ENCODE measurements around the gene SMC5. TPM values are rescaled to one million over a fixed set of nuclear protein-coding genes. Genes with fewer than 3 reads are reported as not detected.
"Not testable (repeated sequence)": the region's sequence is repeated elsewhere in the genome, so short reads cannot be mapped to it uniquely, and the experiment has no call there.

SMC5 gene
- total and polyA plus RNA-seq, 5 donors, result 7.7 to 24.4 (median 15.8) TPM

DNA sequence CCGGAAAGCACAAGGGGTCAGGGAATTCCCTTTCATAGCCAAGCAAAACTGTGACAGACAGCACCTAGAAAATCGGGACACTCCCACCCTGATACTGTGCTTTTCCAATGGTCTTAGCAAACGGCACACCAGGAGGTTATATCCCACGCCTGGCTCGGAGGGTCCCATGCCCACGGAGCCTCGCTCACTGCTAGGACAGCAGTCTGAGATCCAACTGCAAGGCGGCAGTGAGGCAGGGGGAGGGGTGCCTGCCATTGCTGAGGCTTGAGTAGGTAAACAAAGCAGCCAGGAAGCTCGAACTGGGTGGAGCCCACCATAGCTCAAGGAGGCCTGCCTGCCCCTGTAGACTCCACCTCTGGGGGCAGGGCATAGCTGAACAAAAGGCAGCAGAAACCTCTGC lies 24.6 kb upstream of the SMC5 start:
- not testable (repeated sequence) for H3K9me3 ChIP-seq (ENCODE audit: control insufficient read depth, low read length); H3K27me3 ChIP-seq (ENCODE audit: control insufficient read depth, insufficient read depth); H3K4me3 ChIP-seq (ENCODE audit: low read length); DNase-seq; H3K27ac ChIP-seq (ENCODE audit: low read length); ATAC-seq; H3K4me1 ChIP-seq (ENCODE audit: control insufficient read depth, insufficient read depth, low read length)
- WGBS, result 92% methylated on average over 9 of the region's 9 CpGs
- intact Hi-C loops (cut with DNase I), result loop anchor here in 1 of 4 donors (5.0 kb wide), 1 partner anchor 262 kb away; no protein-coding TSS in a partner anchor

GRCh38 chr9:70245952-70246351 lies 12.8 kb upstream of the SMC5 start:
- DNase-seq; intact Hi-C loops (cut with DNase I); ATAC-seq; H3K4me3 ChIP-seq (ENCODE audit: low read length); H3K27me3 ChIP-seq (ENCODE audit: control insufficient read depth, insufficient read depth); H3K4me1 ChIP-seq (ENCODE audit: control insufficient read depth, insufficient read depth, low read length); H3K27ac ChIP-seq (ENCODE audit: low read length); H3K9me3 ChIP-seq (ENCODE audit: control insufficient read depth, low read length): not testable (repeated sequence)
- 98% methylated on average over 1 of the region's 1 CpG for WGBS

DNA sequence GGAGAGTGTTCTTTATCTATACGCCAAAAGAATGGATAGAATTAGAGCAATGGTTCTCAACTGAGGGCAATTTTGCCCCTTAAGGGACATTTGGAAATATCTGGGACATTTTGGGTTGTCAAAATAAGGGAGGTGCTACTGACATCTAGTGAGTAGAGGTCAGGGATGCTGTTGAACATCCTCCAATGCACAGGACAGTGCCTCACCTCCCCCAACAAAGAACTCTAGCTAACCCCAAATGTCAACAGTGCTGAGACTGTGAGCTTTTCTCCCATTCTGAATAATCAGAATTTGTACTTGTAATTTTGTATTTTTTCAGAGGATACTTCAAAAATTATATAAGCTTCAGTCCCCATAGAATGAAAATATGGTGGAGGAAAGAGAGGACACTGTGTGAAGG lies 8.6 kb upstream of the SMC5 start:
- intact Hi-C loops (cut with DNase I), result no loop called here
- Histone ChIP-seq H3K4me1 (ENCODE audit: control insufficient read depth, insufficient read depth, low read length) (no peaks in the 10 kb centered on the region), H3K27ac (ENCODE audit: low read length) (no peak overlapping the region), H3K9me3 (ENCODE audit: control insufficient read depth, low read length) (no peaks in the 10 kb centered on the region), H3K27me3 (ENCODE audit: control insufficient read depth, insufficient read depth) (no peaks in the 10 kb centered on the region), H3K4me3 (ENCODE audit: low read length) (no peak overlapping the region)
- DNase-seq (no peak), ATAC-seq (no peak)
- WGBS, result 96% methylated on average over 1 of the region's 1 CpG

DNA sequence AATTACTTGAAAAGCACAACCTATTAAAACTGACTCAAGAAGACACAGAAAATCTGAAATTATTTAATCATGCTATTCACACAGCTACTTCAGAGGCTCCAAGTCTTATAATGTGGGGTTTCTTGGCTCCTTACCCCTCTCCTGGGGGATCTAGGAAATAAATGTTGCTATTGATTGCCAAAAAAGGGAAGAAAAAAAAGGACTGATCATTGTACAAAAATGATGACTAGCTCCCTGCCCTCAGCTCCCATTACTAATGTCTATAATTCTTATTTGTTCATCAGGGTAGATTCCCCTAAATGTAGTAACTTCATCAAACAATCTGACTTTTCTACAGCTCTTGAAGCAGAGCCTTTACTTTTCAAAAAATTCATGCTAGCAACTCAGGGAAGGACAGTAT lies 3.3 kb upstream of the SMC5 start:
- Histone ChIP-seq H3K4me1 (ENCODE audit: control insufficient read depth, insufficient read depth, low read length) (peaks cover 5% of the 10 kb centered on the region), H3K27ac (ENCODE audit: low read length) (no peak overlapping the region), H3K4me3 (ENCODE audit: low read length) (peak overlapping the region; percentile 12), H3K27me3 (ENCODE audit: control insufficient read depth, insufficient read depth) (no peaks in the 10 kb centered on the region), H3K9me3 (ENCODE audit: control insufficient read depth, low read length) (no peaks in the 10 kb centered on the region)
- no peak for DNase-seq
- ATAC-seq, result no peak
- intact Hi-C loops (cut with DNase I), result no loop called here

DNA sequence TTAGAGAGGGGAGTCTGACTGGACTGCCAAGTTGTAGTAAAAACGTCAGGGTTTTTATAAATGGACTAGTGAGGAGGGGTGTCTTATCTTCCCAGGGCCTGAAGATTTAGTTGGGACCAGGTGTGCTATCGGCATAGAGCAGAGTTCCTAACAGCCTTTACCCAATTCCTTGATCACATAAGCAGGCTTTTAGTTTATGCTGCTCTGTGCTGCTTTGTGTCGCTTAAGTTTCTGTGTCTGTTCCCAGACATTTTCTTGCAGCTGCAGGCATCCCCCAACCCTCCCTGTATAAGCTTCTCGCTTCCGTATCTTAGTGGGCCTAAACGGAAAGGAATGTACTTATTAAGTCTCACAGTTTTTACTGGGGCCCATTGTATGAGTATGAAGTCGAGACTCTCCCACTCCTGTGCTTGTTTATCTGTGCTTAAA lies 2.6 kb upstream of the SMC5 start:
- H3K4me3 ChIP-seq (ENCODE audit: low read length), result peak overlapping the region; percentile 17
- DNase-seq (no peak), ATAC-seq (no peak)
- 54% methylated on average over 7 of the region's 7 CpGs for WGBS
- H3K27me3 ChIP-seq (ENCODE audit: control insufficient read depth, insufficient read depth), result no peaks in the 10 kb centered on the region
- no peak overlapping the region for H3K27ac ChIP-seq (ENCODE audit: low read length)
- H3K9me3 ChIP-seq (ENCODE audit: control insufficient read depth, low read length), result no peaks in the 10 kb centered on the region
- peaks cover 7% of the 10 kb centered on the region for H3K4me1 ChIP-seq (ENCODE audit: control insufficient read depth, insufficient read depth, low read length)
- intact Hi-C loops (cut with DNase I), result no loop called here

DNA sequence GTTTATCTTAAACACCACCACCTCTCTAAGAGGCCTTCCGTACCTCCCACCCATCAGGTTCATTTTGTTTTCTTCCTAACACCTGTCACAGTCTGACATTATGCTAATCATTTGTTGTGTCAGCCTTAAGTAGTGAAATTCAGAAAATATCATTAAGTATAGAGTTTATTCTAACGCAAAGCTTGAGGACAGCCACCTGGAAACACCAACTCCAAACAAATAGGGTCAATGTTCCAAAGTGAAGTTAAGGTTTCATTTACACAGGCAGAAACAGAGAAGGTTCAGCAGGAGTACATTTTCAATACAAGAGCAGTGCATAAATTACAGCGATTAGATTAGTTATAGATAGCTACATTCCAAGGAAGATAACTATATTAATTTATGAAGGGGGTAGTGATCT lies 1.3 kb upstream of the SMC5 start:
- Histone ChIP-seq H3K4me1 (ENCODE audit: control insufficient read depth, insufficient read depth, low read length) (peaks cover 7% of the 10 kb centered on the region), H3K27me3 (ENCODE audit: control insufficient read depth, insufficient read depth) (no peaks in the 10 kb centered on the region), H3K9me3 (ENCODE audit: control insufficient read depth, low read length) (no peaks in the 10 kb centered on the region), H3K27ac (ENCODE audit: low read length) (peak overlapping the region; percentile 87), H3K4me3 (ENCODE audit: low read length) (peak overlapping the region; percentile 50)
- DNase-seq (no peak), ATAC-seq (no peak)
- intact Hi-C loops (cut with DNase I), result no loop called here
- 67% methylated on average over 3 of the region's 3 CpGs for WGBS

DNA sequence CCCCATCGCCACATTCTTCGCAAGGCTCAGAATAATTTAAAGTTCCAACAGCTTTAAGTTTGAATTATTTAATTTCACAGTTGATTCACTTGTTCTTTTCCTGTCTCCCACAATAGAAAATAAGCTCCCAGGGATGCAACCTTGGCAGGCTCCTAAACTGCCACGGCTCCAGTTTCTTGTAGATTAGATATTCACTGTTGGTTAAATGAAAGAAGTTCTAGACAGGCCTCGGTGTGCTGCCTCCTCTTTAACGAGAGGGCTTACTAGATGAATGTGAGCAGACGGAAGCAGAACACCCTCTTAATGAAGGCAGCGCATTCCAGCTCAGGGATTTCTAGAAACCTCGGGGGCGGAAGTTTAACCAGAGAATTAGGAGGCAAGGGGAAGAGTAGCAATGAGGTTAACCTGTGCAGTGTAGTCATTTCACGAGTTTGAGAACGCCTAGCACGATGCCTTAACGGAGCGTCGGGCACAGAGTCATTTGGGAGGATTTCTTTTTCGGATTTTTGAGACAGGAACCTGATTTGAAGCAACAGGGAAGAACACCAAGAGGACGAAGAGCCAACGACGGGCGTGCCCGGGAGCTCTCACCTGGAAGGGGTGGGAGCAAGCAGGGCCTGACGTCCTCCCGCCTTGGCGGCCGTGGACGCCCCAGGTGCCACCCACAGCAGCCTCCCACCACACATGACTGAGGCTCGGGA lies 637 bp upstream of the SMC5 start:
- intact Hi-C loops (cut with DNase I), result no loop called here
- ATAC-seq (peak; percentile 71 to 77), DNase-seq (peak in 1 of 3 donors; percentile 62)
- H3K4me3 ChIP-seq (ENCODE audit: low read length), result peak overlapping the region; percentile 50
- H3K4me1 ChIP-seq (ENCODE audit: control insufficient read depth, insufficient read depth, low read length), result peaks cover 7% of the 10 kb centered on the region
- H3K9me3 ChIP-seq (ENCODE audit: control insufficient read depth, low read length), result no peaks in the 10 kb centered on the region
- H3K27ac ChIP-seq (ENCODE audit: low read length), result peak overlapping the region; percentile 87
- H3K27me3 ChIP-seq (ENCODE audit: control insufficient read depth, insufficient read depth), result no peaks in the 10 kb centered on the region
- WGBS, result 6% methylated on average over 27 of the region's 27 CpGs

DNA sequence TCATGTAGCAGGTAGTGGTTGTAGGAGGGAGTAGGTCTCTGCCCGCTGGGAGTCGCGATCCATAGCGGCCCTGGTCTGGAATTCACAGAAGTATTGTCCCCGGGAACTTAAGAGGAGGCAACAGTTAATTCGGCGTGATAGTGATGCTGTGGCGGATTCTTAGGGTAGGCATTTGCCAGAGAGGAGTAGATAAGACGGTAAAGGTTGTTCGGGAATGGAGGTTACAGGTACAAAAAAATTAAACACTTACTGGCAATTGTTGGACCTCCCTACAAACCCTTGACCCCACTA lies 679 bp downstream of the SMC5 start:
- Histone ChIP-seq H3K4me1 (ENCODE audit: control insufficient read depth, insufficient read depth, low read length) (peaks cover 7% of the 10 kb centered on the region), H3K27ac (ENCODE audit: low read length) (peak overlapping the region; percentile 87), H3K9me3 (ENCODE audit: control insufficient read depth, low read length) (no peaks in the 10 kb centered on the region), H3K4me3 (ENCODE audit: low read length) (peak overlapping the region; percentile 69), H3K27me3 (ENCODE audit: control insufficient read depth, insufficient read depth) (no peaks in the 10 kb centered on the region)
- DNase-seq (no peak), ATAC-seq (no peak)
- WGBS, result 2% methylated on average over 10 of the region's 10 CpGs
- intact Hi-C loops (cut with DNase I), result no loop called here

DNA sequence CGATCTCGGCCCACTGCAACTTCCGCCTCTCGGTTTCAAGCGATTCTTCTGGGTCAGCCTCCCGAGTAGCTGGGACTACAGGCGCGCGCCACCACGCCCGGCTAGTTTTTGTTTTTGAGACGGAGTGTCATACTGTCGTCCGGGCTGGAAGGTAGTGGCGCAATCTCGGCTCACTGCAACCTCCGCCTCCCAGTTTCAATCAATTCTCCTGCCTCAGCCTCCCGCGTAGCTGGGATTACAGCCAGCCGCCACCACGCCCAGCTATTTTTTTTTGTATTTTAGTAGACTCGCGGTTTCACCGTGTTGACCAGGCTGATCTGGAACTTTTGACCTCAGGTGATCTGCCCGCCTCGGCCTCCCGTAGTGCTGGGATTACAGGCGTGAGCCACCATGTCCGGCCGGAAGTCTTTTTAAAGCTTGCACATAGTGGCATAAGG lies 1.2 kb downstream of the SMC5 start:
- intact Hi-C loops (cut with DNase I), result no loop called here
- H3K9me3 ChIP-seq (ENCODE audit: control insufficient read depth, low read length), result no peaks in the 10 kb centered on the region
- H3K4me1 ChIP-seq (ENCODE audit: control insufficient read depth, insufficient read depth, low read length), result peaks cover 7% of the 10 kb centered on the region
- 93% methylated on average over 30 of the region's 30 CpGs for WGBS
- ATAC-seq (no peak), DNase-seq (peak in 2 of 3 donors; percentile 54 to 58)
- H3K27ac ChIP-seq (ENCODE audit: low read length), result no peak overlapping the region
- peak overlapping the region; percentile 69 for H3K4me3 ChIP-seq (ENCODE audit: low read length)
- no peaks in the 10 kb centered on the region for H3K27me3 ChIP-seq (ENCODE audit: control insufficient read depth, insufficient read depth)

DNA sequence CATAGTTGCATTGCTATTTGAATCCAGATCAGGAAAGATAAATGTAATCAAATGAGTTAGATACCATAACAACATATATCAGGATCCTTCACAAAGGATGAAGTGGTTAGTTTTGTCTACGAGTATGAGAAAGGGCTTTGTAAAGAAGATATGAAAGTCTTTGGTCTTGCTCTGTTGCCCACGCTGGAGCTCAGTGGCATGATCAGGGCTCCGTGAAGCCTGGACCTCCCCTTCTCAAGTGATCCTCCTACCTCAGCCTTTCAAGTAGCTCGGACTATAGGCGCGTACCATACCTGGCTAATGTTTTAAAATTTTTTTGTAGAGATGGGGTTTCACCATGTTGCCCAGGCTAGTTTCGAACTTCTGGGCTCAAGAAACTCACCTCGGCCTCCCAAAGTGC lies 1.8 kb downstream of the SMC5 start:
- ATAC-seq (no peak), DNase-seq (no peak)
- H3K27ac ChIP-seq (ENCODE audit: low read length), result no peak overlapping the region
- intact Hi-C loops (cut with DNase I), result no loop called here
- H3K4me1 ChIP-seq (ENCODE audit: control insufficient read depth, insufficient read depth, low read length), result peaks cover 7% of the 10 kb centered on the region
- H3K9me3 ChIP-seq (ENCODE audit: control insufficient read depth, low read length), result no peaks in the 10 kb centered on the region
- no peaks in the 10 kb centered on the region for H3K27me3 ChIP-seq (ENCODE audit: control insufficient read depth, insufficient read depth)
- no peak overlapping the region for H3K4me3 ChIP-seq (ENCODE audit: low read length)
- WGBS, result 93% methylated on average over 8 of the region's 8 CpGs

- no peak for DNase-seq
- no peaks in the 10 kb centered on the region for H3K9me3 ChIP-seq (ENCODE audit: control insufficient read depth, low read length)
- intact Hi-C loops (cut with DNase I), result no loop called here
- H3K4me3 ChIP-seq (ENCODE audit: low read length), result no peak overlapping the region
- no peak overlapping the region for H3K27ac ChIP-seq (ENCODE audit: low read length)
- H3K27me3 ChIP-seq (ENCODE audit: control insufficient read depth, insufficient read depth), result no peaks in the 10 kb centered on the region
- peaks cover 7% of the 10 kb centered on the region for H3K4me1 ChIP-seq (ENCODE audit: control insufficient read depth, insufficient read depth, low read length)
- no peak for ATAC-seq
- 69% methylated on average over 4 of the region's 4 CpGs for WGBS
These were observed 2.5 kb downstream of the SMC5 start for GRCh38 chr9:70261131-70261870.
